Cardiac fibroblast (primary cell): ENCODE measurements around the gene EDIL3.
"Not testable (repeated sequence)": the region's sequence is repeated elsewhere in the genome, so short reads cannot be mapped to it uniquely, and the experiment has no call there.

Experiments
- DNase-seq, 2 donors: peaks; one replicate each; pipeline versions ENCODE4 v3.0.0 to v3.0.0-alpha.2; 2010; ENCODE audit warnings: low read depth in 2 of 2
- H3K4me3 ChIP-seq, 2 donors: replicated peaks in 1 of 2; 1 replicate in 1 of 2; 2 replicates in 1 of 2; pipeline ENCODE4 v1.5.1; 2011; ENCODE audit warnings: low read depth in 2 of 2, low read length in 2 of 2, mild to moderate bottlenecking in 2 of 2, moderate library complexity in 1 of 2
- CTCF ChIP-seq: IDR thresholded peaks from one replicate; pipeline ENCODE4 v1.5.1; 2011; ENCODE audit warnings: low read depth, mild to moderate bottlenecking, low read length, inconsistent platforms

The EDIL3 gene

DNA sequence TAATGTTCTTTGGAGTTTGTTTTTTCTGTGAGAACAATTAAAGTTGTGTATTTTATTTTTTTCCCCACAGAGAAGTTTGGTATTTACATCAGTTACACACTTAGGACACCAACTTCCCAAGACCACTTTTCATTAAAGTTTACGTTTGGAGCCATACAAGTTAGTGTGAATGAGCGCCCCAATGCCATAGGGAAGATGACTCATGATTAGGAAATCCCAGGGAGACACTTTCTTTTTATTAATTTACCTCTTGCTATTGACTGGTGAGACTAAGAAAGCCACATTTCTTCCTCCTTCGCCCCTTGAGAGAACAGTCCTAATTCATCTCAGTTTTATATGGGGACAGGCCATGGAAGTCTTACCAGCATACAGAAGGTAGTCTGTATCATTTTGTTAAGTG lies 57.1 kb downstream of the EDIL3 start:
- no peak for DNase-seq
- TF ChIP-seq CTCF: no peak
- no peak overlapping the region for H3K4me3 ChIP-seq

- no peak for DNase-seq
- TF ChIP-seq CTCF: no peak
- no peak overlapping the region for H3K4me3 ChIP-seq
Measured at GRCh38 chr5:84322646-84323045, 62.0 kb downstream of the EDIL3 start.

- not testable (repeated sequence) for H3K4me3 ChIP-seq, DNase-seq
Measured at GRCh38 chr5:84317826-84318225, 66.9 kb downstream of the EDIL3 start.

GRCh38 chr5:84312280-84312679 lies 72.4 kb downstream of the EDIL3 start:
- H3K4me3 ChIP-seq, DNase-seq: not testable (repeated sequence)

- DNase-seq, H3K4me3 ChIP-seq: not testable (repeated sequence)
Measured at GRCh38 chr5:84309850-84310249, 74.8 kb downstream of the EDIL3 start.

- DNase-seq: no peak
- TF ChIP-seq CTCF: no peak
- H3K4me3 ChIP-seq: no peak overlapping the region
Measured at GRCh38 chr5:84306601-84307000, 78.1 kb downstream of the EDIL3 start.

DNA sequence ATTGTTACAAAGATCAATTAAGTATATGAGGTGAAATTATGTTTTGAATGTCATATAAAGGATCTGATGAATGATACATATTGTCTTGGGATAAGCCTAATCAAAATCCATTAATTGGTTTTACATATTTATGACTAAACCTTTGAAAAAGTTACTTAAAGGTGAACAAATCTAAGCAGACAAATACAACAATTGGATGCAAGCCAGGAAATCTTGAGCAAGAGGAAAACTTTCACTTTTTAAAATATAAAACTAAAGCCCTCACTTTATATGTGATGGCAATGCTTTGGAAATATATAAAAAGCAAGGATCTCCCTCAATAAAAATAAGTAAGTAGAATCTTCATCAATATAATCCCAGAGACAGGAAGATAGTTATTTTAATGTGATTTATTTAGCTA lies 80.1 kb downstream of the EDIL3 start:
- DNase-seq: peak; percentile 46 to 58
- no peak for TF ChIP-seq CTCF
- no peak overlapping the region for H3K4me3 ChIP-seq

GRCh38 chr5:84303315-84303714 lies 81.4 kb downstream of the EDIL3 start:
- peak; percentile 37 to 61 for DNase-seq
- no peak overlapping the region for H3K4me3 ChIP-seq
- no peak for TF ChIP-seq CTCF

DNA sequence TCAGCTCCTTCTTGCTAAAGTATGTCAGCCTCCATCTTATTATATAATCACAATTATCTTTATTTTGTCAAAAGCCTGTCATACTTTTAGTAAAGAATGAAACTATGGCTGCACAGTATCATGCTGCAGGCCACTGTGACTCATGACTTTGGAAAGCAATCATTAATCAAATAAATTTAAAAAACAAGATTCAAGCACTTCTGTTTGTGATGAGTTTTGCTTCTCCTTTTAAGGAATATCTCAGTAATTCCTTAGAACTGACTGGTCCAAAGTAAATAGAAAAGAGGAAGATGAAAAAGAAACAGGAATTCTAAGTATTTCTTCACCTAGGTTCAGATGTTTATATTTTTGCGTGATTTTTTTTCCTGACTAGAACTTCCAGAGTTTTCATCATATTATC lies 83.1 kb downstream of the EDIL3 start:
- DNase-seq: peak; percentile 20 to 49
- no peak for TF ChIP-seq CTCF
- H3K4me3 ChIP-seq: no peak overlapping the region
